Lower leg skin (tissue), 4 donors: ENCODE data around the gene INSL3. TPM values are rescaled to one million over a fixed set of nuclear protein-coding genes. Genes with fewer than 3 reads are reported as not detected.
"Not testable (repeated sequence)": the region's sequence is repeated elsewhere in the genome, so short reads cannot be mapped to it uniquely, and the experiment has no call there.

Experiments used
- DNase-seq, 2 donors: peaks; one replicate each; pipeline ENCODE4 v3.0.0-alpha.2; 2019; ENCODE audit warnings: low spot score in 2 of 2
- H3K4me3 ChIP-seq: fragments of 200-600 bp; sonication (generic); 2 replicates; pipeline ENCODE4 v1.5.1; 2017; ENCODE audit warnings: mild to moderate bottlenecking, low read depth; ENCODE audit not compliant: poor library complexity, severe bottlenecking
- CTCF ChIP-seq, 3 donors: fragments of 450-650 bp; IDR thresholded peaks; one replicate each; pipeline ENCODE4 v1.5.1; 2016; ENCODE audit warnings: antibody characterized with exemption in 3 of 3, mild to moderate bottlenecking in 3 of 3, moderate library complexity in 2 of 3
- POLR2A ChIP-seq, 2 donors: fragments of 450-650 bp; IDR thresholded peaks; one replicate each; pipeline ENCODE4 v1.6.1; 2016 to 2017; ENCODE audit warnings: antibody characterized with exemption in 2 of 2, mild to moderate bottlenecking in 1 of 2, moderate library complexity in 1 of 2
- WGBS, 2 donors: methylation state at CpG; one replicate each; pipeline ENCODE4 v1.1.5; 2018; 5-methylcytosine and 5-hydroxymethylcytosine counted together
- intact Hi-C: fragments of 100-400 bp; cut with DNase I; formaldehyde crosslinking; loops from one replicate; pipeline ENCODE4 v1.15.0; 2023; ENCODE audit warnings: low total_unique reads
- total RNA-seq, 4 donors: library from RNA; depleted of rRNA; stranded (reverse); fragments of >200 nt; gene quantifications; one replicate each; pipeline ENCODE4 v1.1.0, GENCODE V29; 2016

The INSL3 gene
- total RNA-seq, 4 donors from 2014 or later = not detected

GRCh38 chr19:17788632-17789031, 32.7 kb downstream of the INSL3 start:
- WGBS, 2 donors = 87 to 89% methylated on average over 2 of the region's 2 CpGs
- DNase-seq = no peak
- TF ChIP-seq POLR2A (IDR thresholded peaks at IDR 0.05) = no peak
- TF ChIP-seq CTCF (IDR thresholded peaks at IDR 0.05) = no peak
- intact Hi-C loops = no loop called here
- no peak overlapping the region for H3K4me3 ChIP-seq

GRCh38 chr19:17787274-17787913, 33.9 kb downstream of the INSL3 start:
- WGBS, 2 donors = 87 to 88% methylated on average over 8 to 14 of the region's 14 CpGs
- DNase-seq = no peak
- no peak overlapping the region for H3K4me3 ChIP-seq
- no peak for TF ChIP-seq CTCF (IDR thresholded peaks at IDR 0.05)
- no peak for TF ChIP-seq POLR2A (IDR thresholded peaks at IDR 0.05)
- intact Hi-C loops = no loop called here

GRCh38 chr19:17784201-17785008, 36.9 kb downstream of the INSL3 start:
- H3K4me3 ChIP-seq = no peak overlapping the region
- DNase-seq = peak in 1 of 2 donors; percentile 36
- WGBS, 2 donors = 40 to 43% methylated on average over 24 to 32 of the region's 32 CpGs
- TF ChIP-seq CTCF (IDR thresholded peaks at IDR 0.05) = no peak
- TF ChIP-seq POLR2A (IDR thresholded peaks at IDR 0.05) = no peak
- intact Hi-C loops = no loop called here

GRCh38 chr19:17783721-17784120, 37.6 kb downstream of the INSL3 start:
- H3K4me3 ChIP-seq, DNase-seq, intact Hi-C loops: not testable (repeated sequence)
- 72 to 87% methylated on average over 5 of the region's 5 CpGs for WGBS, 2 donors

GRCh38 chr19:17780781-17781180, 40.5 kb downstream of the INSL3 start:
- WGBS, 2 donors = 89 to 95% methylated on average over 2 of the region's 2 CpGs
- no peak for DNase-seq
- no peak overlapping the region for H3K4me3 ChIP-seq
- intact Hi-C loops = no loop called here
- TF ChIP-seq CTCF (IDR thresholded peaks at IDR 0.05) = no peak
- no peak for TF ChIP-seq POLR2A (IDR thresholded peaks at IDR 0.05)
